GM15510 (cell line): ENCODE results near the gene ZNF319.

ENCODE experiments used
- POLR2A ChIP-seq: IDR thresholded peaks from 3 replicates; pipeline ENCODE4 v1.6.1; 2011; ENCODE audit warnings: borderline replicate concordance; ENCODE audit not compliant: insufficient read length; ENCODE audit errors: extremely low read depth

Gene ZNF319

DNA sequence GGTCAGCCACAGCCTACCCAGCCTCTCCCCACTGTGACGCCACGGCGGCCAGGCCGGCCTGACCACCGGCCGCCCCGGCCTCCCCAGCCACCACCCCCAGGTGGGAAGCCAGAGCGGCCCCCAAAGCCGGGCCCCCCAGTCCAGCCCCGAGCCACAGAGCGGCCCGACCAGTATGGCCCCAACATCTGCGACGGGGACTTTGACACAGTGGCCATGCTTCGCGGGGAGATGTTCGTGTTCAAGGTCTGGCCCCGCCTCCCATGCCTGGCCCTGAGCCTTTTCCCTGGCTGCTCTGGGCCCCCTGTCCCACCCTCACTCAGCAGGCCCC is 41.1 kb upstream of the ZNF319 start:
- TF ChIP-seq POLR2A, result no peak

DNA sequence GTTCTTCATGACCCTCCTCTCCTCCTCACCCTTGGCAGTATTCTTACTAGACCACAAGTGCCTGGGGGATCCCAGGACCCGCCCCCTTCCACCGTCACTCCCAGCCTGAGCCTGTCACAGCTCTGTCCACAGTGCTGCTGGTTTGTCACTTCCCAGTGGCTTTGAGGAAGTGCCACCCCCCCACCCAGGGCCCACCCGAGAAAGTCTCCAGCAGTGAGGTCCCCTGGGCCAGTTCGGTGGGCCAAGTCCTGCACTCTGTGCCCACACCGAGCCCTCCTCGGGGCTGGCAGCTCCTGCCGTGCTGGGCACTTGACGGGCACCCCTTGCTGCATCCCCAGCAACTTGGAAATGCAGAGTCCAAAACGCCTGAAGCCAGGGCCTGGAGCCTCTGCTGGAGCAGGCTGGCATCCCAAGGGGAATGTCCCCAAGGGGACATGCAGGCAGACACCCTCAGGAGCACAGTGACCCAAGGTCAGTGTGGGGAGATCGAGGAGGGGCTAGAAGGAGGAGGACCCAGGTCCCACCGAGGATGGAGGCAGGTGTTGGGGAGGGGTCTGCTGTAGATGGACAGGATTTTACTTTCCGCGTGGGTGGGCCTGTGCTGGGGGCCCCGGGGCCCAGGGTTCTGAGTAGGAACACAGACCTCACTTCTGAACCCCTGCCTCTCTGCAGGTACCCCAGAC is 40.6 kb upstream of the ZNF319 start:
- no peak for TF ChIP-seq POLR2A

DNA sequence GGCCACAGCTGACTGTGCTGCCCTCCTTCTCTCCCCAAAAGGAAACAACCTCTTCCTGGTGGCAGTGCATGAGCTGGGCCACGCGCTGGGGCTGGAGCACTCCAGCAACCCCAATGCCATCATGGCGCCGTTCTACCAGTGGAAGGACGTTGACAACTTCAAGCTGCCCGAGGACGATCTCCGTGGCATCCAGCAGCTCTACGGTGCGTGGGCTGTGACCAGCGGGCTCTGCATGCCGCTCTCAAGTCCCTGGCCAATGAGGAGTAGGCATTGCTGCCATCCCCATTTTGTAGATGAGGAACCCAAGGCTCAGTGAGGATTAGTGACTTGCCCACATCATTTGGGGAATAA is 40.0 kb upstream of the ZNF319 start:
- TF ChIP-seq POLR2A, result no peak

DNA sequence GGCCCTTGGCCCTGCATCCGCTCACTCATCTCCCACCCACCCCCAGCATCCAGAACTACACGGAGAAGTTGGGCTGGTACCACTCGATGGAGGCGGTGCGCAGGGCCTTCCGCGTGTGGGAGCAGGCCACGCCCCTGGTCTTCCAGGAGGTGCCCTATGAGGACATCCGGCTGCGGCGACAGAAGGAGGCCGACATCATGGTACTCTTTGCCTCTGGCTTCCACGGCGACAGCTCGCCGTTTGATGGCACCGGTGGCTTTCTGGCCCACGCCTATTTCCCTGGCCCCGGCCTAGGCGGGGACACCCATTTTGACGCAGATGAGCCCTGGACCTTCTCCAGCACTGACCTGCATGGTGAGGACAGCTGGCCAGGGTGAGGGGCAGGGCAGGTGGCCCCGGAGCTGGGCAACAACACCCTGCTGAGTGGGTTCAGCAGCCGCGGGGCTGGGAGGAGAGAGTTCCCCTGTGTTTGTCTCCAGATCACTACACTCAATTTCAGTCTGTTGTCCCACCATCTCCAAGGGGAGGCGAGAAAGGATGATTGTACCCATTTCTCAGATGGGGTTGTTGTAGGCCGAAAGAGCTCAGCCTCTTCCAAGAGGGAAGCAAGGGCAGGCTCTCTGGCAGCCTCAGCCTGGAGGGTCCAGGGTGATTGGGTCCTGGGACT is 39.5 kb upstream of the ZNF319 start:
- no peak for TF ChIP-seq POLR2A

GRCh38 chr16:58038219-58038641 is 37.8 kb upstream of the ZNF319 start:
- no peak for TF ChIP-seq POLR2A

DNA sequence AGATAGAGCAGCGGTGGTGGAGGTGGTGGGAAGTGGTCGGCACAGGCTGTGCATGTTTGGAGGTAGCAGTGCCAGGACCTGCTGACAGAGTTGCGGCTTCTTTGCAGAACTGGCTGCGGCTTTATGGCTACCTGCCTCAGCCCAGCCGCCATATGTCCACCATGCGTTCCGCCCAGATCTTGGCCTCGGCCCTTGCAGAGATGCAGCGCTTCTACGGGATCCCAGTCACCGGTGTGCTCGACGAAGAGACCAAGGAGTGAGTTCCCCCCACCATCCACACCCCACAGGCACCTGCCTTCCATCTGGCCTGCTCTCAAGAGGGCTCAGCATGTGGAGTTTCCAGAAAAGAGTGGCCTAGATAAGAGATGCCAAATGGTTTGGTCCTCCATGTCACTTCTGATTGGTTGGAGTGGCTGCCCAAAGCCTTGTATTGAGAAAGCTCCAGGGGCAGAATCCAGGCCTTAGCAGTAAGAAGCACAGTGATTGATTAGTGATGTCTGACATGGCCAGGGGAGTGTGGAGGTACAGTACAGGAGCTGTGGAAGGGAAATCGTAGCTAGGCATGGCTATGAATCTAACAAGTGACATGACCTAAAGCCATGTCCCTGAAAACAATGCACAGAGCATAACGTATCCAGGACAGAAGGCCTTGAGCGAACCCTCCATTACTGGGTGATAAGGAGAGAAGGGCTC is 37.0 kb upstream of the ZNF319 start:
- TF ChIP-seq POLR2A, result no peak

DNA sequence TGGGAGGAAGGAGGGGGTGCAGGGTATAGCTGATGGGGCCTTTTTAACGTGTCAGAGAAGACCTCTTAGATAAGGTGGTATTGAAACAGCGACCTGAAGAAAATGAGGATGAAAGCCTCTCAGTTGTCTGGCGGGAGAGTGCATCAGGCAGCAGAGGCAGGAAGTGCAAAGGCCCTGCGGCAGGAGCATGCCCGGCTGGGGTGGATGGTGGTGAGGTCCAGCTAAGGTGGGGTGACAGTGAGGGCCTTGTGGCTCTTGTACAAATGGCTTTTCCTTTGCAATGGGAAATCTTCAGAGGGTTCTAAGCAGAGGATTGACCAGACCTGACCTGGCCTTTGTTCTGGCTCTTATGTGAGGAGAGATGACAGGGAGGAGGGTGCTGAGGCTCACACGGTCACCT is 36.5 kb upstream of the ZNF319 start:
- TF ChIP-seq POLR2A, result no peak

DNA sequence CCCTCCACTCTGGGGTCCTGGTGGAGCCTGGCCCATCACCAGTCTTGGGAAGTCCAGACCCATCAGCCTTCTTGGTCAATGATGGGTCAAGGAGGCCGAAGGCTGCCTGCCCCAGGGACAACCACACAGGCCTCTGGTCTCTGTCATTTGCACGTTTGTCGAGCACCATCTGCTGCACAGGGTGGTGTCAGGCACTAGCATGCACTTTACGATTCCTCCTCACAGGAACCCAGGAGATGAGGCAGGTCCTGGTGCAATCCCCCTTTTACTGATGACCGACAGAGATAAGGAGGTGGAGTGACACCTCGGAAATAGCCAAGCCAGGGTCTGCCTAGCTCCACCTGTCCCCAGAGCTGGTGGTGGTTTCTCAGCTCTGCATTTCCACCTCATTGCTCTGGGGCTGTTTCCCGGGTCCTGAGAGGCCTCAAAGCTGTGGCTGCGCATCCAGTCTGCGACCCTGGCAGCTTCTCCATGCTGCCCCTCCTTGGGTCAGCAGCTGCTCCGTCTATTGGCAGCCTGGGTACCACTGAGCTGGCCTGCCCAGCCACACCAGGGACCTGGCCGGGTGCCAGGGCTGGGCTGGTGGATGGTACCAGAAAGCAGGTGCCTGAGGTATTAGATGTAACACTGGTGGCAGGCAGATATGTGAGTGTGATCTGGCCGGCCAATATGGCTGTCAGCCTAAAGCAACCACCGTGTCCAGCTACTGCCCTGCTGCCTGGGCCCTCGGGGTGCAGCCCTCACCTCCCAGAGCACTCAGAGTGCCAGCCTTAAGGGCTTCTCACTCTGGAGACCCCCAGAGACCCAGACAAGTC is 35.1 kb upstream of the ZNF319 start:
- TF ChIP-seq POLR2A, result no peak

DNA sequence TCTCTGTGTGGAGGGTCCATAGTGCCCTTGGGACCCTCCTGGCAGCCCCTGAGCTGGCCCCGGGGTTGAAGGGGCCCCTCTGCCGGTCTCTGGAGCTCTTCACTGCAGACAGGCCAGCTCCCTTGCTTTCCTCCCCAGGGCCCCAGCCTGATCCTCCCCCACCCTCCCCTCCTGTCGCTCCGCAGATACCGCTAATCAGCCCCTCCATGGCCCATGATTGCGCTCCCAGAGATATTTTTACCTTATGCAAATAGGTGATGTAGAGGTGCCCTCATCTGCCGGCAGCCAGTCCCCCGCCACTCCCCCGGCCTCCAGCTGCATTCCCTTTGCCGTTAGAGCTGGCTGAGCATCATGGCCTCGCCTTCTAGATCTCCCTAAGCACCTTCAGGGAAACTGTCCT is 34.3 kb upstream of the ZNF319 start:
- no peak for TF ChIP-seq POLR2A

GRCh38 chr16:58034128-58034685 is 33.7 kb upstream of the ZNF319 start:
- no peak for TF ChIP-seq POLR2A

- no peak for TF ChIP-seq POLR2A
Measured at GRCh38 chr16:58032710-58033293, 32.3 kb upstream of the ZNF319 start.

- TF ChIP-seq POLR2A, result no peak
Measured at GRCh38 chr16:58031016-58031800, 30.7 kb upstream of the ZNF319 start.

GRCh38 chr16:58030136-58030840 is 29.8 kb upstream of the ZNF319 start:
- TF ChIP-seq POLR2A, result no peak

DNA sequence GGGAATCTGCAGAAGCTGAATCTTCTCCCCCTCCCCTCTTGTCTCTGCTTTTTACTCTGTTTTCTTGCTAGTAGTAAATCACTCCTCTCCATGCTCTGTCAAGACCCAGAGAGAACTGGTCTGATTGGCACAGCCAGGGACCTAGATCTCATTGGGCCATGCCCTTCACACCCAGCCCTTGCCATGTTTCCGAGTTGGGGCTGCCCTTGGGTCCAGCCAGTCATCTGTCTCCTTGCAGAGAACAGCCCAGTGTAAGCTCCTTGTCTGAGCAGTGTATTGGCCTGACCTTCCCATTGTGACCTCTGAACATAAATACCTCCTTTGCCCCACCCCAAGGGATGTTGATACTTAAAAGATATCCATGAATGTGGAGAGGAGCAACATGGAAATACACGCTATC is 28.9 kb upstream of the ZNF319 start:
- TF ChIP-seq POLR2A, result no peak

GRCh38 chr16:58028541-58029070 is 28.1 kb upstream of the ZNF319 start:
- TF ChIP-seq POLR2A, result no peak
